ENCODE results near the gene TH. TPM values are rescaled to one million over a fixed set of nuclear protein-coding genes. Genes with fewer than 3 reads are reported as not detected.

TH gene
- total and polyA plus RNA-seq, 9 donors: 0.12 to 4.1 (median 0.97) TPM; not detected in 2

DNA sequence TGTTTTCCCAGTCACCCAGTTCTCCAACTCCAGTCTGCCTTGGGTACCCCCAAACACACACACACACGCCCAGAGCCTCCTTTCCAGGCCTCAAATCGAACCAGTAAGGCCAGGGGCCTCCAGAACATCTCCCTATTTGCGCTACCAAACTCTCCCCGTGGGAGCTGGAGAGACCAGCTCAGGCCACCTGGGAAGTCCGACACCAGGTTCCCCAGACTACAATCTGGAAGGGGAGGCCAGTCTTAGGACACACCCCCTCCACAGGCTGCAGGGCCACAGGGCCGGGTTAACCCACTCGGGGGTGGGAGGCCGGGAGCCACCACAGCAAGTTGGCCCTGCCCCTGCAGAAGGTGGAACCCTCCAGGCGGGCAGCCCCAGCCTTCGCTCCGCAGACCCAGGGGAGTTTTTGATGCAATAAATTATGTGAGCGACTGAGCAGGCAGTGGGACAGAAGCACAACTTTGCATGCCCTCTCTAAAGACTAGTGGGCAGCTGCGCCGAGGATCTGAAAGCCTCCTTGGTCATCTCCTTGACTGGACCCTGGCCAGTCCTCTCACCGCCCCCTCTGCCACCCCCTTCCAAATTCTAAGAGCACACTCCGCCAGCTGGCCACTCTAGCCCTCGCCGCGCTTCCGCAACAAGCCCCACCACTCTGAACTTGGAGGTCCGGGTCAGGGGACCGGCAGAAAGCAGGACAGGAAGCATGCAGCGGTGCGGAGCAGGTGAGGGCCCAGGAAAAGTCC lies 35.2 kb downstream of the TH start:
- Histone ChIP-seq H3K27ac (no peak overlapping the region), H3K9me3 (no peaks in the 10 kb centered on the region), H3K27me3 (no peaks in the 10 kb centered on the region), H3K4me1 (ENCODE audit: insufficient read depth) (no peaks in the 10 kb centered on the region), H3K4me3 (no peak overlapping the region), H3K36me3 (no peaks in the 10 kb centered on the region)
- peak in 1 of 5 donors; percentile 37 for DNase-seq
- intact Hi-C loops (cut with DNase I): loop anchor here in 1 of 4 donors (5.0 kb wide), 1 partner anchor 34 kb away; no protein-coding TSS in a partner anchor
- WGBS, 3 donors: 62 to 69% (median 67%) methylated on average over 21 to 24 of the region's 24 CpGs
- TF ChIP-seq, protein P1, sequence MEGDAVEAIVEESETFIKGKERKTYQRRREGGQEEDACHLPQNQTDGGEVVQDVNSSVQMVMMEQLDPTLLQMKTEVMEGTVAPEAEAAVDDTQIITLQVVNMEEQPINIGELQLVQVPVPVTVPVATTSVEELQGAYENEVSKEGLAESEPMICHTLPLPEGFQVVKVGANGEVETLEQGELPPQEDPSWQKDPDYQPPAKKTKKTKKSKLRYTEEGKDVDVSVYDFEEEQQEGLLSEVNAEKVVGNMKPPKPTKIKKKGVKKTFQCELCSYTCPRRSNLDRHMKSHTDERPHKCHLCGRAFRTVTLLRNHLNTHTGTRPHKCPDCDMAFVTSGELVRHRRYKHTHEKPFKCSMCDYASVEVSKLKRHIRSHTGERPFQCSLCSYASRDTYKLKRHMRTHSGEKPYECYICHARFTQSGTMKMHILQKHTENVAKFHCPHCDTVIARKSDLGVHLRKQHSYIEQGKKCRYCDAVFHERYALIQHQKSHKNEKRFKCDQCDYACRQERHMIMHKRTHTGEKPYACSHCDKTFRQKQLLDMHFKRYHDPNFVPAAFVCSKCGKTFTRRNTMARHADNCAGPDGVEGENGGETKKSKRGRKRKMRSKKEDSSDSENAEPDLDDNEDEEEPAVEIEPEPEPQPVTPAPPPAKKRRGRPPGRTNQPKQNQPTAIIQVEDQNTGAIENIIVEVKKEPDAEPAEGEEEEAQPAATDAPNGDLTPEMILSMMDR (IDR thresholded peaks at IDR 0.05): no peak
- TF ChIP-seq POLR2A (IDR thresholded peaks at IDR 0.05) (no peak), EP300 (IDR thresholded peaks at IDR 0.05) (no peak)

DNA sequence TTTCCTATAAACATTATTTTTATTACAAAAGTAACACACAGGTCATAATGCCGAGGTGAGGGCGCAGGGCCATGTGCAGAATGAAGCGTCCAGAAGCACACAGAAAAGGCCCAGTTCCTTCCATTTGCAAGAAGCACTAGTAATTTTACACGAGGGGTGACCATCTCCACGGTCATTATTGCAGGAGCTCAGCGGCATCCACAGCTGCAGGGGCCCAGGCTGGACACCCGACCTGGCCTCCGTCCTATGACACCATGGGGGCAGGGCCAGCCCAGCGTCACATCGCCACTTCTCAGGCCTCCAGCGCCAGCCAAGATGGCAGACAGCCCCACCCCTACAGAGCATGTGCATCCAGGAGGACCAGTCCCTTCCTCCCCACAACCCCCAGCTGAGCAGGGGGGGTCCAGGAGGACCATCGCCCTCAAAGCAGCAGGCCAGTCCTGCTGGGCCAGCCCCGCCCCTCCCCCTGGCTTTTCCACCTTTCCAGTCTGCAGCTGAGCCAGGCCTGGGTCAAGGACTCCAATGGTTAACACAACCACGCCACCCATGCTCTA lies 35.9 kb downstream of the TH start:
- DNase-seq: no peak
- intact Hi-C loops (cut with DNase I): loop anchor here in 1 of 4 donors (5.0 kb wide), 1 partner anchor 33 kb away; no protein-coding TSS in a partner anchor
- H3K4me1 ChIP-seq (ENCODE audit: insufficient read depth): no peaks in the 10 kb centered on the region
- H3K36me3 ChIP-seq: no peaks in the 10 kb centered on the region
- H3K4me3 ChIP-seq: no peak overlapping the region
- H3K9me3 ChIP-seq: no peaks in the 10 kb centered on the region
- 86 to 92% (median 89%) methylated on average over 10 to 14 of the region's 14 CpGs for WGBS, 3 donors
- no peaks in the 10 kb centered on the region for H3K27me3 ChIP-seq
- TF ChIP-seq POLR2A (IDR thresholded peaks at IDR 0.05): no peak
- TF ChIP-seq EP300 (IDR thresholded peaks at IDR 0.05): no peak
- TF ChIP-seq, protein P1 (IDR thresholded peaks at IDR 0.05): no peak
- no peak overlapping the region for H3K27ac ChIP-seq

DNA sequence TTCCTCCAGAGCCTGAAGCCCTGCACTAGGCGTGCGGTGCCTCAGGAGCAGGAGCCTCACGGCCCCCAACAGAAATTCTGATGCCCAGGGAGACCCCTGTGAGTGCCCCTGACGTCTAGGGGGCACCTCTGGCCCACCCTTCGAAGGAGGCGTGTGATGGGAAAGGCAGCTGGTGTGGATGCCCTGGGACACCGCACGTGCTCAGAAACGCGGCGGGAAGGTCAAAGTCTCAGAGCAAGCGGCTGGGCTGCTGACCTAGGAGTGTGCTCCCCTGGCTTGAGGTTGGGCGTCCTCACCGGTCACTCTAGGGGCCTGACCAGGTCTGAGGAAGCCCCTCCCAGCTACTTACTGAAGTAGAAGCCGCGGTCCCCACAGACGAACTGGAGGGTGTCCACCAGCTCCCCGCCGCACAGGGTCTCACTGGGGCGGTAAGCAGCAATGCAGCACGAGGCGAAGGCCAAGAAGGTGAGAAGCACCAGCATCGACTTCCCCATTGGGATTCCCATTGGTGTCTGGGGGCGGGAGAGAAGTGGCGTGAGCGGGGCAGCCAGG lies 36.5 kb downstream of the TH start:
- TF ChIP-seq EP300 (IDR thresholded peaks at IDR 0.05): no peak
- TF ChIP-seq, protein P1 (IDR thresholded peaks at IDR 0.05): no peak
- TF ChIP-seq POLR2A (IDR thresholded peaks at IDR 0.05): no peak
- Histone ChIP-seq H3K27me3 (no peaks in the 10 kb centered on the region), H3K36me3 (no peaks in the 10 kb centered on the region), H3K27ac (no peak overlapping the region), H3K4me1 (ENCODE audit: insufficient read depth) (no peaks in the 10 kb centered on the region), H3K4me3 (no peak overlapping the region), H3K9me3 (no peaks in the 10 kb centered on the region)
- intact Hi-C loops (cut with DNase I): loop anchor here in 1 of 4 donors (5.0 kb wide), 1 partner anchor 33 kb away; no protein-coding TSS in a partner anchor
- DNase-seq: no peak
- WGBS, 3 donors: 85 to 89% (median 87%) methylated on average over 25 to 26 of the region's 26 CpGs

DNA sequence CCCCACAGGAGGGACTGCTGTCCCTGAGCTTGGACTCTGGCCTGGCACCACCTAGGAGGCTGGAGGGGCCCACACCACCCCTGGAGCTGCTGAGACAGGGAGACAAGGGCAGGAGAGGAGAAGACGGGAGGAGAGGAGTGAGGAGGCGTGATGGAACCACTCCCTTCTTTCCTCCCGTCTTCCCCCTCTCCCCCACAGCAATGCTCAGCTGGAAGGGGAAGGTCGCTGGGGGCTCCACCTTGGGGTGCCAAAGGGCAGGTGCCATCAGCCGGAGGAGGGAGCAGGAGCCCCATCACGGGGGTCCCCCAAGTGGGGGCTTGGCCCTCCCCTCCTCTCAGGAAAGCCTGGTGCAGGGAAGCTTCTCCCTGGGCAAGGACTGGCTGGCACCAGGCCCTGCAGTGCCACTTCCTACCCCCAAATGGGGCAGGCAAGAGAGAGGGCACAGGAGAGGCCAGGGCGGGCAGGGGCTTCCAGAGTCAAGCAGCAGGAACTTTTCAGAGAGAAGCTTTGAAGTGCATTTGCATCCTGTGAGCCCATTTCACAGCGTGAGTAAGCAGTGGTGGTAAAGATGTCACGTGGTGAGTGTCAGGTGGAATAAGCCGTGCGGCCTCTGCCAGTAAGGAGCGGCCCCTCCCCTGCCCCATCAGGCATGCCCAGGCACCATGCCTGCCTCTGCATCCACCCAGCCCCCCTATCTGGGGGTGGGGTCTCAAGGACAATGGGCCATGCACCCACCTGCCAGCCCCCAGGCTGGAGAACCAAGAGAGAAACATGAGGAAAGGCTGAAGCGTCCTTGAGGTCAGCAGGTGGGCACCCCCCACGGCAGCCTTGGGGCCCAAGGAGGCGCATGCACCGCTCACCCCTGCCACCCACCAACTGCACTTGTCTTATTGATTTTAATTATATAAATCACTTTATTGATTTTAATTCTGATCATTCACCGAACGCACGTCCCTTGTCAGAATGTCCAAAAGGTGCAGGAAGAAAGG lies 37.3 kb downstream of the TH start:
- no peaks in the 10 kb centered on the region for H3K4me1 ChIP-seq (ENCODE audit: insufficient read depth)
- no peaks in the 10 kb centered on the region for H3K36me3 ChIP-seq
- no peak overlapping the region for H3K4me3 ChIP-seq
- H3K27me3 ChIP-seq: no peaks in the 10 kb centered on the region
- TF ChIP-seq POLR2A (IDR thresholded peaks at IDR 0.05): no peak
- TF ChIP-seq, protein P1 (IDR thresholded peaks at IDR 0.05): no peak
- no peak for TF ChIP-seq EP300 (IDR thresholded peaks at IDR 0.05)
- H3K9me3 ChIP-seq: no peaks in the 10 kb centered on the region
- H3K27ac ChIP-seq: no peak overlapping the region
- WGBS, 3 donors: 72 to 75% (median 74%) methylated on average over 19 of the region's 19 CpGs
- intact Hi-C loops (cut with DNase I): loop anchor here in 1 of 4 donors (5.0 kb wide), 1 partner anchor 32 kb away; no protein-coding TSS in a partner anchor
- no peak for DNase-seq

Measured in ovary (tissue), 9 donors.